ENCODE results near the gene ZNF598. TPM values are rescaled to one million over a fixed set of nuclear protein-coding genes. Genes with fewer than 3 reads are reported as not detected.

Gene ZNF598
- polyA plus RNA-seq, 1 of the 3 experiments (the other 2 are of a cell fraction): 47.8 TPM

DNA sequence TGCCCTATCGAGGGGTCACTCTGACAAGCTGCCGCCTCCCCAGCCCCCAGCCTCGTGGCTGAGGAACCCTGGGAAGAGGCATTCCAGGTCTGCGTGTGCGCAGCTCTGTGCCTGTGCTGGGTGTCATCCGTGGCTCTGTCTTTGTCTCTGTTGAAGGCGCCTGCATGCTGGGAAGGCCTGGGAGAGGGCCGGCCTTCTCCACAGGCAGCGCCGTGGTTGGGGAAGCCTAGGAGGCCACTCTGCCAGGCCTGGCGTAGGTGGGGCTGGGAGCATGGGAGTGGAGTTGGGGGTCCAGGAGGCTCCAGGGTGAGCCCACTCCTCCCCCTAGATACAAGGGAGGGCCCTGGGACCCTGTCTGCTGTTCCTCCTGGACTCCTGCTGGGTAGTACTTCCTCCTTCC, 20.4 kb upstream of the ZNF598 start:
- Histone ChIP-seq H3K9ac (no peak overlapping the region), H3F3A (replicated peaks; ENCODE audit: insufficient read depth) (peaks cover 7% of the 10 kb centered on the region), H3K27me3 (ENCODE audit: insufficient read depth) (no peaks in the 10 kb centered on the region), H3K9me2 (no peaks in the 10 kb centered on the region), H3K27ac (ENCODE audit: low read depth in 2 of 2, low read length in 1 of 2) (no peak overlapping the region), H3K4me3 (ENCODE audit: low read depth in 2 of 2, low read length in 1 of 2) (no peak overlapping the region), H3K79me2 (ENCODE audit: insufficient read depth) (peaks cover 27% of the 10 kb centered on the region; the same call in 1 of the 2 replicates), H3K36me3 (replicated peaks in 1 of 2; ENCODE audit: control insufficient read depth in 1 of 2, insufficient read depth in 2 of 2, low read length in 1 of 2) (peaks cover 0 to 6% of the 10 kb centered on the region in 2 experiments), H3K4me1 (ENCODE audit: control insufficient read depth in 1 of 2, insufficient read depth in 2 of 2, low read depth in 1 of 2, low read length in 1 of 2) (peaks cover 25 to 35% of the 10 kb centered on the region in 2 experiments; a peak in 3 of 4 replicates), H4K20me1 (ENCODE audit: insufficient read depth) (peaks cover 8% of the 10 kb centered on the region; the same call in 1 of the 2 replicates), H2AFZ (ENCODE audit: low read depth) (no peak overlapping the region), H3K4me2 (no peak overlapping the region), H3K9me3 (no peaks in the 10 kb centered on the region)
- 82% methylated on average over 8 of the region's 11 CpGs for WGBS (ENCODE audit: low lambda C conversion rate)
- TF ChIP-seq SIN3A (IDR thresholded peaks at IDR 0.05; ENCODE audit: borderline replicate concordance, low read depth, low read length) (no peak), TCF12 (IDR thresholded peaks at IDR 0.05) (no peak), NFIC (IDR thresholded peaks at IDR 0.05; ENCODE audit: borderline replicate concordance) (no peak), RFX5 (IDR thresholded peaks at IDR 0.05; ENCODE audit: low read length) (no peak), FOXM1 (IDR thresholded peaks at IDR 0.05; ENCODE audit: low read depth) (no peak)
- TF ChIP-seq, protein P1, sequence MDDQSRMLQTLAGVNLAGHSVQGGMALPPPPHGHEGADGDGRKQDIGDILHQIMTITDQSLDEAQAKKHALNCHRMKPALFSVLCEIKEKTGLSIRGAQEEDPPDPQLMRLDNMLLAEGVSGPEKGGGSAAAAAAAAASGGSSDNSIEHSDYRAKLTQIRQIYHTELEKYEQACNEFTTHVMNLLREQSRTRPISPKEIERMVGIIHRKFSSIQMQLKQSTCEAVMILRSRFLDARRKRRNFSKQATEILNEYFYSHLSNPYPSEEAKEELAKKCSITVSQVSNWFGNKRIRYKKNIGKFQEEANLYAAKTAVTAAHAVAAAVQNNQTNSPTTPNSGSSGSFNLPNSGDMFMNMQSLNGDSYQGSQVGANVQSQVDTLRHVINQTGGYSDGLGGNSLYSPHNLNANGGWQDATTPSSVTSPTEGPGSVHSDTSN (IDR thresholded peaks at IDR 0.05): no peak
- POLR2A ChIA-PET: interaction anchor here (0.6 kb wide), 1 partner anchor 12 kb away, joined by 3 read pairs; no protein-coding TSS in a partner anchor
- no peak for DNase-seq
- CTCF ChIA-PET: interaction anchor here (1.2 kb wide), 1 partner anchor 10 kb away, joined by 3 read pairs; no protein-coding TSS in a partner anchor

DNA sequence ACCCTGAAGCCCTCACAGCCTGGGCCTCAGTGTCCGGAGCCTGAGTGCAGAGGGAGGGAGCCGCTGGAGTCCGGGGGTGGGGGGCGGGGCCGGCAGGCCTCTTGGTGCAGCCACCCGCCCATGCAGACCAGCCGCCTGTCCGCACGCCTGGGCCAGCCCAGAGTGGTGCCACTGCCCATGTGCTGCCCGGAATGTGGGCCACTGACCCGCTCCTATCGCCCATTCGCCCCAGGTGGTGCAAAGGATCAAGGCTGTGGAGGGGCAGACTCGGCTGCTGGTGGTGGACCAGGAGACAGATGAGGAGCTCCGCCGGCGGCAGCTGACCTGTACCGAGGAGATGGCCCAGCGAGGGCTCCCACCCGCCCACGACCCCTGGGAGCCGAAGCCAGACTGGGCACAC, 19.7 kb upstream of the ZNF598 start:
- peaks cover 7% of the 10 kb centered on the region for H3F3A ChIP-seq (replicated peaks; ENCODE audit: insufficient read depth)
- H3K9ac ChIP-seq: no peak overlapping the region
- H3K9me2 ChIP-seq: no peaks in the 10 kb centered on the region
- peaks cover 23% of the 10 kb centered on the region; the same call in 1 of the 2 replicates for H3K79me2 ChIP-seq (ENCODE audit: insufficient read depth)
- H3K36me3 ChIP-seq (replicated peaks in 1 of 2; ENCODE audit: control insufficient read depth in 1 of 2, insufficient read depth in 2 of 2, low read length in 1 of 2): peaks cover 0 to 6% of the 10 kb centered on the region in 2 experiments
- H3K4me3 ChIP-seq (ENCODE audit: low read depth in 2 of 2, low read length in 1 of 2): no peak overlapping the region
- H3K4me1 ChIP-seq (ENCODE audit: control insufficient read depth in 1 of 2, insufficient read depth in 2 of 2, low read depth in 1 of 2, low read length in 1 of 2): peaks cover 20 to 30% of the 10 kb centered on the region in 2 experiments; a peak in 3 of 4 replicates
- TF ChIP-seq, protein P2, sequence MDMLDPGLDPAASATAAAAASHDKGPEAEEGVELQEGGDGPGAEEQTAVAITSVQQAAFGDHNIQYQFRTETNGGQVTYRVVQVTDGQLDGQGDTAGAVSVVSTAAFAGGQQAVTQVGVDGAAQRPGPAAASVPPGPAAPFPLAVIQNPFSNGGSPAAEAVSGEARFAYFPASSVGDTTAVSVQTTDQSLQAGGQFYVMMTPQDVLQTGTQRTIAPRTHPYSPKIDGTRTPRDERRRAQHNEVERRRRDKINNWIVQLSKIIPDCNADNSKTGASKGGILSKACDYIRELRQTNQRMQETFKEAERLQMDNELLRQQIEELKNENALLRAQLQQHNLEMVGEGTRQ (IDR thresholded peaks at IDR 0.05; ENCODE audit: borderline replicate concordance, low read depth, low read length): no peak
- TF ChIP-seq FOSL2 (IDR thresholded peaks at IDR 0.05; ENCODE audit: borderline replicate concordance, low read depth) (no peak), SMC3 (IDR thresholded peaks at IDR 0.05; ENCODE audit: low read depth, low read length) (no peak), EP300 (IDR thresholded peaks at IDR 0.05; ENCODE audit: borderline replicate concordance in 1 of 2, low read depth in 1 of 2, low read length in 1 of 2) (no peak)
- TF ChIP-seq, protein P3, sequence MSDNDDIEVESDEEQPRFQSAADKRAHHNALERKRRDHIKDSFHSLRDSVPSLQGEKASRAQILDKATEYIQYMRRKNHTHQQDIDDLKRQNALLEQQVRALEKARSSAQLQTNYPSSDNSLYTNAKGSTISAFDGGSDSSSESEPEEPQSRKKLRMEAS (IDR thresholded peaks at IDR 0.05; ENCODE audit: low read depth): no peak
- POLR2A ChIA-PET: no interaction called here
- H3K9me3 ChIP-seq: no peaks in the 10 kb centered on the region
- 92% methylated on average over 9 of the region's 22 CpGs for WGBS (ENCODE audit: low lambda C conversion rate)
- no peak overlapping the region for H3K27ac ChIP-seq (ENCODE audit: low read depth in 2 of 2, low read length in 1 of 2)
- H3K4me2 ChIP-seq: no peak overlapping the region
- H4K20me1 ChIP-seq (ENCODE audit: insufficient read depth): peaks cover 8% of the 10 kb centered on the region; the same call in 1 of the 2 replicates
- no peaks in the 10 kb centered on the region for H3K27me3 ChIP-seq (ENCODE audit: insufficient read depth)
- no peak overlapping the region for H2AFZ ChIP-seq (ENCODE audit: low read depth)
- CTCF ChIA-PET: interaction anchor here (1.2 kb wide), 1 partner anchor 10 kb away, joined by 3 read pairs; no protein-coding TSS in a partner anchor
- DNase-seq: no peak

Data from SK-N-SH (cell line).